Right lobe of liver (tissue), 4 donors: ENCODE measurements around the gene SOSTDC1.
"Not testable (repeated sequence)": the region's sequence is repeated elsewhere in the genome, so short reads cannot be mapped to it uniquely, and the experiment has no call there.

Experiments
- CTCF ChIP-seq, 4 donors: fragments of 200-600 bp in 3 of 4; fragments of 450-650 bp in 1 of 4; IDR thresholded peaks; one replicate each; pipeline versions ENCODE4 v1.5.1 to v1.8.0; 2016 to 2022; ENCODE audit warnings: antibody characterized with exemption in 4 of 4, mild to moderate bottlenecking in 2 of 4
- POLR2A ChIP-seq: fragments of 450-650 bp; IDR thresholded peaks from one replicate; pipeline ENCODE4 v1.6.1; 2017; ENCODE audit warnings: antibody characterized with exemption, mild to moderate bottlenecking
- donor health status: DM: no; HTN: no; CAD: no.
- donor health status: DM: no; HTN: no; CAD: no.
- donor health status: DM: no; HTN: yes; CAD: no.

GRCh38 chr7:16456303-16456702 lies 9.2 kb downstream of the SOSTDC1 start:
- TF ChIP-seq CTCF (IDR thresholded peaks at IDR 0.05); POLR2A: not testable (repeated sequence)
